DLD1 (cell line): ENCODE measurements around the gene GET4.
"Not testable (repeated sequence)": the region's sequence is repeated elsewhere in the genome, so short reads cannot be mapped to it uniquely, and the experiment has no call there.

Source experiments
- in situ Hi-C: cut with HindIII; loops from 2 replicates; pipeline ENCODE4 v1.10.0; 2017; ENCODE audit warnings: low sequenced_read_pairs

The GET4 gene

GRCh38 chr7:925601-926000, 49.2 kb downstream of the GET4 start:
- in situ Hi-C loops, result no loop called here

GRCh38 chr7:926061-927030, 50.0 kb downstream of the GET4 start:
- in situ Hi-C loops, result no loop called here

- in situ Hi-C loops, result no loop called here
Observed at GRCh38 chr7:927031-927671, 50.8 kb downstream of the GET4 start.

- in situ Hi-C loops, result no loop called here
Observed at GRCh38 chr7:929311-929711, 53.0 kb downstream of the GET4 start.

GRCh38 chr7:930975-931758, 54.8 kb downstream of the GET4 start:
- in situ Hi-C loops, result no loop called here

- in situ Hi-C loops, result no loop called here
Observed at GRCh38 chr7:931871-932650, 55.7 kb downstream of the GET4 start.

- in situ Hi-C loops, result no loop called here
Observed at GRCh38 chr7:932651-932975, 56.3 kb downstream of the GET4 start.

GRCh38 chr7:934469-935163, 58.3 kb downstream of the GET4 start:
- in situ Hi-C loops, result no loop called here

- in situ Hi-C loops, result no loop called here
Observed at GRCh38 chr7:935164-935873, 59.0 kb downstream of the GET4 start.

GRCh38 chr7:935874-936385, 59.6 kb downstream of the GET4 start:
- in situ Hi-C loops, result no loop called here

- in situ Hi-C loops, result no loop called here
Observed at GRCh38 chr7:936386-937054, 60.2 kb downstream of the GET4 start.

GRCh38 chr7:937856-938484, 61.6 kb downstream of the GET4 start:
- in situ Hi-C loops, result no loop called here

GRCh38 chr7:938546-939185, 62.3 kb downstream of the GET4 start:
- in situ Hi-C loops, result no loop called here

- in situ Hi-C loops, result no loop called here
Observed at GRCh38 chr7:939843-940242, 63.5 kb downstream of the GET4 start.

- in situ Hi-C loops, result no loop called here
Observed at GRCh38 chr7:940599-941408, 64.5 kb downstream of the GET4 start.

- in situ Hi-C loops, result not testable (repeated sequence)
Observed at GRCh38 chr7:943793-944192, 67.4 kb downstream of the GET4 start.

GRCh38 chr7:944744-945143, 68.4 kb downstream of the GET4 start:
- in situ Hi-C loops, result no loop called here
